ENCODE data around the gene CLTCL1. TPM values are rescaled to one million over a fixed set of nuclear protein-coding genes. Genes with fewer than 3 reads are reported as not detected.
"Not testable (repeated sequence)": the region's sequence is repeated elsewhere in the genome, so short reads cannot be mapped to it uniquely, and the experiment has no call there.

The CLTCL1 gene
- total and polyA plus RNA-seq, 2 donors (not counting 1 experiment from before 2014, with no cell fraction given), result 1.0 to 5.5 TPM

GRCh38 chr22:19331474-19331873, 40.0 kb upstream of the CLTCL1 start:
- no peak for DNase-seq
- H4K20me1 ChIP-seq (ENCODE audit: control insufficient read depth, insufficient read depth, low read length, poor library complexity, severe bottlenecking), result no peaks in the 10 kb centered on the region
- H3K36me3 ChIP-seq (replicated peaks in 1 of 2; ENCODE audit: control extremely low read depth in 1 of 2, control insufficient read depth in 1 of 2, extremely low read depth in 1 of 2, insufficient read depth in 2 of 2, low read length in 1 of 2), result peaks cover 4 to 52% of the 10 kb centered on the region in 2 experiments
- CTCF ChIA-PET, result no interaction called here
- no peak overlapping the region for H3K27ac ChIP-seq (ENCODE audit: low read length in 2 of 2)
- Mint-ChIP-seq H3K27me3 (no peaks in the 10 kb centered on the region), H3K4me1 (no peaks in the 10 kb centered on the region), H3K27ac (no peak overlapping the region), H3K4me3 (no peak overlapping the region), H3K9me3 (ENCODE audit: insufficient read depth) (peaks cover 21% of the 10 kb centered on the region)
- no peaks in the 10 kb centered on the region for H3K27me3 ChIP-seq (replicated peaks in 1 of 4; ENCODE audit: control extremely low read depth in 1 of 4, control insufficient read depth in 3 of 4, insufficient read depth in 4 of 4, low read length in 3 of 4)
- H2AFZ ChIP-seq (ENCODE audit: insufficient read depth, low read depth, low read length, poor library complexity, severe bottlenecking), result no peak overlapping the region
- no peak overlapping the region for H3K4me2 ChIP-seq (replicated peaks; ENCODE audit: low read depth, low read length, poor library complexity, severe bottlenecking)
- ATAC-seq (ENCODE audit: low read depth), result no peak
- peaks cover 6 to 67% (median 33%) of the 10 kb centered on the region in 3 donors for H3K9me3 ChIP-seq (ENCODE audit: control extremely low read depth in 1 of 3, control insufficient read depth in 2 of 3, insufficient read depth in 1 of 3, low read length in 2 of 3)
- H3K79me2 ChIP-seq (ENCODE audit: control insufficient read depth, insufficient read depth, low read length), result peaks cover 7% of the 10 kb centered on the region
- intact Hi-C loops (cut with micrococcal nuclease), result no loop called here
- POLR2A ChIA-PET, result no interaction called here
- no peak for TF ChIP-seq EZH2 (IDR thresholded peaks at IDR 0.05; ENCODE audit: borderline replicate concordance, insufficient read depth, low read depth, low read length, poor library complexity, severe bottlenecking)
- TF ChIP-seq CTCF (IDR thresholded peaks at IDR 0.05), result no peak
- WGBS (ENCODE audit: insufficient coverage), result 98% methylated on average over 7 of the region's 7 CpGs
- no peaks in the 10 kb centered on the region for H3K4me1 ChIP-seq (ENCODE audit: control insufficient read depth in 2 of 2, insufficient read depth in 2 of 2, low read length in 2 of 2)
- H3K9ac ChIP-seq (ENCODE audit: low read length), result no peak overlapping the region
- H3K4me3 ChIP-seq (ENCODE audit: control extremely low read depth in 1 of 5, extremely low read depth in 1 of 5, insufficient read depth in 1 of 5, low read depth in 2 of 5, low read length in 4 of 5), result no peak overlapping the region

- no peaks in the 10 kb centered on the region for H3K27me3 ChIP-seq (replicated peaks in 1 of 4; ENCODE audit: control extremely low read depth in 1 of 4, control insufficient read depth in 3 of 4, insufficient read depth in 4 of 4, low read length in 3 of 4)
- H3K4me1 ChIP-seq (ENCODE audit: control insufficient read depth in 2 of 2, insufficient read depth in 2 of 2, low read length in 2 of 2), result no peaks in the 10 kb centered on the region
- Mint-ChIP-seq H3K27me3 (no peaks in the 10 kb centered on the region), H3K9me3 (ENCODE audit: insufficient read depth) (peaks cover 25% of the 10 kb centered on the region), H3K27ac (no peak overlapping the region), H3K4me3 (no peak overlapping the region), H3K4me1 (no peaks in the 10 kb centered on the region)
- H3K79me2 ChIP-seq (ENCODE audit: control insufficient read depth, insufficient read depth, low read length), result peaks cover 1% of the 10 kb centered on the region
- WGBS (ENCODE audit: insufficient coverage), result 98% methylated on average over 12 of the region's 13 CpGs
- H3K4me2 ChIP-seq (replicated peaks; ENCODE audit: low read depth, low read length, poor library complexity, severe bottlenecking), result no peak overlapping the region
- no peak overlapping the region for H3K27ac ChIP-seq (ENCODE audit: low read length in 2 of 2)
- ATAC-seq (ENCODE audit: low read depth) (no peak), DNase-seq (no peak)
- ChIA-PET CTCF (no interaction called here), POLR2A (interaction anchor here (0.6 kb wide), 1 partner anchor 19 kb away, joined by 3 read pairs; no protein-coding TSS in a partner anchor)
- no peak overlapping the region for H3K9ac ChIP-seq (ENCODE audit: low read length)
- H3K9me3 ChIP-seq (ENCODE audit: control extremely low read depth in 1 of 3, control insufficient read depth in 2 of 3, insufficient read depth in 1 of 3, low read length in 2 of 3), result peaks cover 6 to 63% (median 28%) of the 10 kb centered on the region in 3 donors
- peaks cover 3 to 47% of the 10 kb centered on the region in 2 experiments for H3K36me3 ChIP-seq (replicated peaks in 1 of 2; ENCODE audit: control extremely low read depth in 1 of 2, control insufficient read depth in 1 of 2, extremely low read depth in 1 of 2, insufficient read depth in 2 of 2, low read length in 1 of 2)
- TF ChIP-seq CTCF (IDR thresholded peaks at IDR 0.05), result no peak
- TF ChIP-seq EZH2 (IDR thresholded peaks at IDR 0.05; ENCODE audit: borderline replicate concordance, insufficient read depth, low read depth, low read length, poor library complexity, severe bottlenecking), result no peak
- H2AFZ ChIP-seq (ENCODE audit: insufficient read depth, low read depth, low read length, poor library complexity, severe bottlenecking), result no peak overlapping the region
- H3K4me3 ChIP-seq (ENCODE audit: control extremely low read depth in 1 of 5, extremely low read depth in 1 of 5, insufficient read depth in 1 of 5, low read depth in 2 of 5, low read length in 4 of 5), result no peak overlapping the region
- no peaks in the 10 kb centered on the region for H4K20me1 ChIP-seq (ENCODE audit: control insufficient read depth, insufficient read depth, low read length, poor library complexity, severe bottlenecking)
- intact Hi-C loops (cut with micrococcal nuclease), result no loop called here
These were observed 39.4 kb upstream of the CLTCL1 start for GRCh38 chr22:19330865-19331418.

DNA sequence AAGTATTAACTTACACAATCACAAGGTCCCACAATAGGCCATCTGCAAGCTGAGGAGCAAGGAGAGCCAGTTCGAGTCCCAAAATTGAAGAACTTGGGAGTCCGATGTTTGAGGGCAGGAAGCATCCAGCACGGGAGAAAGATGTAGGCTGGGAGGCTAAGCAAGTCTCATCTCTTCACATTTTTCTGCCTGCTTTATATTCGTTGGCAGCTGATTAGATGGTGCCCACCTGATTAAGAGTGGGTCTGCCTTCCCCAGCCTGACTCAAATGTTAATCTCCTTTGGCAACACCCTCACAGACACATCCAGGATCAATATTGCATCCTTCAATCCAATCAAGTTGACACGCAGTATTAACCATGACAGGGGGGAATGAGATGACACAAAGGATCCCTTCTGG, 38.7 kb upstream of the CLTCL1 start:
- intact Hi-C loops (cut with micrococcal nuclease); H3K79me2 ChIP-seq (ENCODE audit: control insufficient read depth, insufficient read depth, low read length); H3K27ac ChIP-seq (ENCODE audit: low read length in 2 of 2); H3K4me3 Mint-ChIP-seq; H3K4me1 ChIP-seq (ENCODE audit: control insufficient read depth in 2 of 2, insufficient read depth in 2 of 2, low read length in 2 of 2); CTCF ChIA-PET; H3K4me3 ChIP-seq (ENCODE audit: control extremely low read depth in 1 of 5, extremely low read depth in 1 of 5, insufficient read depth in 1 of 5, low read depth in 2 of 5, low read length in 4 of 5); H3K4me1 Mint-ChIP-seq; POLR2A ChIA-PET; H2AFZ ChIP-seq (ENCODE audit: insufficient read depth, low read depth, low read length, poor library complexity, severe bottlenecking); H3K9ac ChIP-seq (ENCODE audit: low read length); H3K4me2 ChIP-seq (replicated peaks; ENCODE audit: low read depth, low read length, poor library complexity, severe bottlenecking); DNase-seq; H4K20me1 ChIP-seq (ENCODE audit: control insufficient read depth, insufficient read depth, low read length, poor library complexity, severe bottlenecking); H3K27ac Mint-ChIP-seq; H3K27me3 ChIP-seq (replicated peaks in 1 of 4; ENCODE audit: control extremely low read depth in 1 of 4, control insufficient read depth in 3 of 4, insufficient read depth in 4 of 4, low read length in 3 of 4); H3K27me3 Mint-ChIP-seq; ATAC-seq (ENCODE audit: low read depth): not testable (repeated sequence)
- peaks cover 21% of the 10 kb centered on the region for H3K9me3 Mint-ChIP-seq (ENCODE audit: insufficient read depth)
- WGBS (ENCODE audit: insufficient coverage), result 92% methylated on average over 3 of the region's 5 CpGs
- peaks cover 2 to 40% of the 10 kb centered on the region in 2 experiments for H3K36me3 ChIP-seq (replicated peaks in 1 of 2; ENCODE audit: control extremely low read depth in 1 of 2, control insufficient read depth in 1 of 2, extremely low read depth in 1 of 2, insufficient read depth in 2 of 2, low read length in 1 of 2)
- peaks cover 5 to 60% (median 25%) of the 10 kb centered on the region in 3 donors for H3K9me3 ChIP-seq (ENCODE audit: control extremely low read depth in 1 of 3, control insufficient read depth in 2 of 3, insufficient read depth in 1 of 3, low read length in 2 of 3)

Data from B cell (primary cell).